Endometrial microvascular endothelial cells (primary cell): ENCODE data around the gene CCDC187. TPM values are rescaled to one million over a fixed set of nuclear protein-coding genes. Genes with fewer than 3 reads are reported as not detected.

Experiments
- in situ Hi-C: cut with HindIII; loops from 2 replicates; pipeline ENCODE4 v1.10.0; 2017; ENCODE audit warnings: low sequenced_read_pairs, low pct_unique_long_range_greater_than_20kb; ENCODE audit errors: inconsistent ontology term
- total RNA-seq: library from RNA; depleted of rRNA; stranded (reverse); fragments of >200 nt; gene quantifications from one replicate; pipeline ENCODE4 v1.2.3, GENCODE V29; 2015; ENCODE audit errors: inconsistent ontology term

CCDC187 gene
- total RNA-seq, 1 donor from 2014 or later, result not detected

DNA sequence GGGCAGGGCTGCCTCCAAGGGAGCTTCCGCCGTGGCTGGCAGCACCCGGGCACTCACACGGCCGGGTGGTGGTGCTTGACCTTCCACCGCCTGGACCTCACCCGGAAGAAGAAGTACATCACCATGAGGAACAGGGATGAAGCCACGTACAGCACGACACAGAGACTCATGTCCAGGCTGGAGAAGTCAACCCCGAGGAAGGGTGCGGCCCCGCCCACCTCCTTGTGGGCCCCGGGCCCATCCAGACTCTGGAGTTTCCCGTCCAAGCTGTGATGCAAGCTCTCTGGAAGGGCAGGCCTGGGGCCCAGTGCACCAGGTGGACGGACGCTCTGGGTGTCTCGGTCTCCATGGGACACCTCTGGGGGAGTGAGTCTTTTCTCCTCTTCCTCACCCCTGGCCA lies 95.2 kb downstream of the CCDC187 start:
- in situ Hi-C loops, result no loop called here

DNA sequence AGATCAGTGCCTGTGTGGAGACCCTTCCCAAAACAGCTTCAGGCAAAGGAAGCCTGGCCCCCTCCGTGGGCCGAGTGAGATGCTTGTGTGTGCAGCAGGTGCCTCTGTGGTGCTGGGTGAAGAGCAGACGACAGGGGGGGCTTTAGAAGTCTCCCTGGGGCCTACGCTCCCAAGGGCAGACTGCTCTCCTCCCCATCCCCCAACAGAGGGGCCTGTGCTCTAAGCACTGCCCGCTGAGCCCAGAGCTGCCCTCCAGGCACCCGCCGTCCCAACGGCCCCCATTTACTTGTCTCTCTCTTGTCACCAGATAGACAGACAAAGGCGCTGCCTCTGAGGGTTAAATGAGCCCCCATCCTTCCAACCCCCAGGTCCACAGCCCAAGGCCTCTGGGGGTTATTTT lies 96.3 kb downstream of the CCDC187 start:
- in situ Hi-C loops, result no loop called here

GRCh38 chr9:136206602-136207275 lies 97.2 kb downstream of the CCDC187 start:
- in situ Hi-C loops, result no loop called here

GRCh38 chr9:136205707-136205992 lies 98.2 kb downstream of the CCDC187 start:
- in situ Hi-C loops, result no loop called here

- in situ Hi-C loops, result no loop called here
Observed at GRCh38 chr9:136204838-136205706, 98.8 kb downstream of the CCDC187 start, which contains the start of gene LHX3. Gene LHX3, minus strand, starts transcription at chr9:136205128. Its CDS starts 116 bp downstream, at chr9:136205012.

GRCh38 chr9:136204145-136204805 lies 99.6 kb downstream of the CCDC187 start:
- in situ Hi-C loops, result no loop called here

DNA sequence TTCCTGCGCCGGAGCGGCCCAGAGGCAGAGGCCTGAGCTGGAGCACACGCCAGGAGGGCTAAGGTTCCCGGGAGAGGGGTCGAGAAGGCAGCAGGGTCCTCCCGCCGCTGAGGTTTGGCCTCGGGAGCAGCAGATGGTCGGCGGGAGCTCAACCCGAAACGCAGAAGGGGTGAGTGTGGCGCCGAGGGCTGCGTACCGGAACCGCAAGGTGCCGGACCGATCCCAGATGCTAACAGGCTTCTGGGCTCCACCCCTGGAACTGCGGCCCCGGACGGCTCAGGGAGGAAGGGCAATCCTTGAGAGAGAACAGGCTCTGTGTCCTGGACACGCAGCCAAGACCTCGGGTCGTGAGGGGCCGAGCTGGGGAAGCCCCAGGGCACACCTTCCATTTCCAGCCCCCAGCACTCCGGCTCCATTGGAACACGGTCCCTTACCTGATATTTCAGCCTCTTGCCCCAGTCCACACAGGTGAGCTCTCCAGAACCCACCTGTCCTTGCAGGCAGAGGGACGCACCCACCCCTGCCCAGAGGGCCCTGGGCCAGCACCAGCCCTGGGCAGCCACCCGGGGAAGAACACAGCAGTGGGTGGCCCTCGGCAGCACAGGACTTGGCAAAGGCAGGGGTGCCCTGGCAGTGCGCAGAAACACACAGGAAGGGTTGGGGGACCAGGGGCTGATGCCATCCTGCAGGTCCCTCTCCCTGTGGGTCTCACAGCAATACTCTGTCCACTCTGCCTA lies 100.3 kb downstream of the CCDC187 start:
- in situ Hi-C loops, result no loop called here

DNA sequence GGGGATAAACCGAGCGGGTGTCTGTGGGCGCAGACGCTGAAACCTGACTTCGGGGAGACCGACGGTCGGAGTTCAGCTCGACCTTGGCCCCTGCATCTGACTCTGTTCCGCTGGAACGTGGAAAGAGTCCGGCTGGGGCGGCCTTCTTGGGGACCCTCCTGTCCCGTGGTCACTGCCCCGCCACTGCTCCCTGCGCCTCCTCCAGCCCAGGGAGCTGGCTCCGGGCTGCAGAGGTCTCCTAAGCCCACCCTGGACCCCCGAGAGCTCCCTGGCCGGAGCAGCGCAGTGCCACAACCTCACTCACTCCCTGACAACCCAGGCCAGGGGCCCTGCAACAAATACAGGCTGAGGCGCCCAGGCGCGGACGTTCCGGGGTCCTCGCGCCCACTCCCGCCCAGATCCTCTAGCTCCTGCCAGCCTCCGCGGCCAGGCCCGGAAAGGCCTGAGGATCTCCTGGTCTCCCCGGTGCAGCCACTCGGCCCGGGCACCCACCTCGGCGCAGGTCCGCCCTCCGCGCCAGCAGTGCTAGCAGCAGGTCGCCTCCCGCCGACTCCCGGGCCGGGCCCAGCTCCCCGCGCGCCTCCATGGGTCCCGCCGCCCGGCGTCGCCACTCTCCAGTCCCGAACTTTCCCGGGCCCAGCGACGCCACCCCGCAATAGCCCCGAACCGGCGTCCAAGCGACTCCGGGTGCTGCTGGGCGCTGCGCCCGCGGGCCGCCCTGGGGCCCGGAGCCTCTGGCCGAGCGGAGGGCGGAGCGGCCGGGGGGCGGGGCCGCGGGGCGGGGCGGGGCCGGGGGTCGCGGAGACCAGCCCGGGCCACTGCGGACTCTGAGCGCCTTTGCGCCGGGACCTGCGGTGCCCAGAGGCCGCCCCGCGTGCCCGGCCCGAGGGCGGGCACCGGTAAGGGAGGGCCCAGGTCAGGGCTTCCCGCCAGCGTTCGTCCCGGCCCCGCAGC lies 101.2 kb downstream of the CCDC187 start:
- in situ Hi-C loops, result no loop called here

DNA sequence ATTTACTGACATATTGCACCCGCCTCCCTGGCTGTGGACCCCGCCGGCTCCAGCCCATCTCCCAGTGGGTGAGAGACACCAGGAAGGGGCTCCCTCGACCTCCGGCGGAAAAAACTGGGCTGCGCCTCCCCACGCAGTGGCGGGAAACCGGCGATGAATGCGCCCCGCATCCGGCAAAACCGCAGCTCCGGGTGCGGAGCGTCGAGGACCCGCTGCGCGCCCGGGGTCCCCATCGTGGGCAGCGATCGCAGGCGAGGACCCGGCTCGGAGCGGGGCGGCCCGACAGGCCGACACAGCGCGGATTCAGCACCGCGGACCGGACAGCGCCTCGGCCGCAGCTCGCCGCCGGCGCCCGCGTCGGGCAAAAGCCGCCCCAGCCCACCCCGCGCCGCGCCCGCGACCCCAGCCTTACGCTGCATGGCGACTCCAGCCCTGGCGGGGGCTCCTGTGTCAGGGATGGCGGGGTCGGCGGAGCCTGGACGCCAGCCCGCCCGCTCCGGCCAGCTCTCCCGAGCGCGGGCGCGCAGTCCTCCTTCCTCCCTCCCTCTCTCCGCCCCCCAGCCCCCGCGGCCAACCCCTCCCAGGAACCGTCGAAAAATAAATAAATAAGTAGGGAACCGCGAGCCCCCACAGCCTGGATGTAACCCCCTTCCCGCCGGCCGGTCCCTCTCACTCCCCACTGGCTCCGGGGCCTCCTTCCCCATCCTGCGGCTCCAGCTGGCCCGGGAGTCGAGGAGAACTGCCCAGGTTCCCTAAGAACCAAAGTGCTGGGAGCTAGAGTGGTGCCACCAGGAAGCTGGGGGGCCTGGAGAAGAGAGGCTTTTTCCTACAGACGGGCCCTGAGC lies 102.1 kb downstream of the CCDC187 start:
- in situ Hi-C loops, result no loop called here

DNA sequence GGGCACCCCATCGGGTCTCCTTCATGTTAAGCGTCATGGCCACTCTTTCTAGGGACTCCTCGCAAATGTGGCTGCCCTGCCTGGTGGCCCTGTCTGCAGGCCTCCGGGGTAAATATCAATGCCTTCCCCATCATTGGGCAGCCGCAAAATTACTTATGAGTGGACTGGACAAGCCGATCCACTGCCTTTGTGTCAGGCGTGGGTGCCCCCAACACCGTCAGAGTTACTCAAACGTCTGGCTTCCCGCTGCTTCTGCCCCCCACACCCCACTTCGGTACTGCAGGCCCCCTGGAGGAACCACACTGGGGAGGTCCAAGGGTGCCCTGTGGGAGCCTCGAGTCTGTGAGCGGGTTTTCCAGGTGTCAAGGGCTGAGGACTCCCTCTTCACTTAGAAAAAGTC lies 102.7 kb downstream of the CCDC187 start:
- in situ Hi-C loops, result no loop called here

GRCh38 chr9:136200424-136200823 lies 103.5 kb downstream of the CCDC187 start:
- in situ Hi-C loops, result no loop called here

Other genes with a start within 250 kb of the CCDC187 start
- 21.9 TPM for gene NACC2, start 208.8 kb downstream of the CCDC187 start, total RNA-seq
- gene TMEM250, start 185.2 kb downstream of the CCDC187 start, total RNA-seq, result 49.3 TPM
- gene LHX3, start 99.0 kb downstream of the CCDC187 start, total RNA-seq, result not detected
- 21.7 TPM for gene QSOX2, start 58.3 kb downstream of the CCDC187 start, total RNA-seq
- gene GPSM1, start 23.4 kb upstream of the CCDC187 start, total RNA-seq, result 20.2 TPM
- gene DNLZ, start 59.6 kb upstream of the CCDC187 start, total RNA-seq, result 40.5 TPM
- 0.56 TPM for gene CARD9, start 69.6 kb upstream of the CCDC187 start, total RNA-seq
- gene SNAPC4, start 96.1 kb upstream of the CCDC187 start, total RNA-seq, result 6.8 TPM
- gene ENTR1, start 106.5 kb upstream of the CCDC187 start, total RNA-seq, result 55.2 TPM
- gene PMPCA, start 106.6 kb upstream of the CCDC187 start, total RNA-seq, result 57.7 TPM
- gene INPP5E, start 135.8 kb upstream of the CCDC187 start, total RNA-seq, result 12.0 TPM
- gene SEC16A, start 178.9 kb upstream of the CCDC187 start, total RNA-seq, result 43.3 TPM
- 63.9 TPM for gene NOTCH1, start 242.0 kb upstream of the CCDC187 start, total RNA-seq